Measurements from ENCODE around the gene ACVR2A.

Gene ACVR2A

GRCh38 chr2:147843391-147843863 is 1.4 kb upstream of the ACVR2A start:
- no peaks in the 10 kb centered on the region for H3K27me3 ChIP-seq (ENCODE audit: control insufficient read depth, insufficient read depth, low read length)
- no peaks in the 10 kb centered on the region for H3K9me3 ChIP-seq (replicated peaks; ENCODE audit: low read length)
- peak overlapping the region; percentile 84 for H3K4me2 ChIP-seq (ENCODE audit: low read length)

GRCh38 chr2:147843864-147844696 is 749 bp upstream of the ACVR2A start:
- Histone ChIP-seq H3K4me1 (ENCODE audit: control insufficient read depth, insufficient read depth, low read length) (peaks cover 16% of the 10 kb centered on the region), H3K36me3 (ENCODE audit: insufficient read depth, low read length) (no peaks in the 10 kb centered on the region), H3K4me3 (ENCODE audit: low read length) (peak overlapping the region; percentile 94), H3K4me2 (ENCODE audit: low read length) (peak overlapping the region; percentile 98), H3K27me3 (ENCODE audit: control insufficient read depth, insufficient read depth, low read length) (no peaks in the 10 kb centered on the region), H3K9ac (ENCODE audit: low read depth, low read length) (peak overlapping the region; percentile 98), H3K9me3 (replicated peaks; ENCODE audit: low read length) (no peaks in the 10 kb centered on the region)

More at GRCh38 chr2:147843391-147843863, 1.4 kb upstream of the ACVR2A start:
- H3K9ac ChIP-seq (ENCODE audit: low read depth, low read length) = peak overlapping the region; percentile 98
- peak overlapping the region; percentile 94 for H3K4me3 ChIP-seq (ENCODE audit: low read length)
- peaks cover 16% of the 10 kb centered on the region for H3K4me1 ChIP-seq (ENCODE audit: control insufficient read depth, insufficient read depth, low read length)
- no peaks in the 10 kb centered on the region for H3K36me3 ChIP-seq (ENCODE audit: insufficient read depth, low read length)

GRCh38 chr2:147845411-147845971 is 662 bp downstream of the ACVR2A start:
- Histone ChIP-seq H3K4me3 (ENCODE audit: low read length) (peak overlapping the region; percentile 94), H3K27me3 (ENCODE audit: control insufficient read depth, insufficient read depth, low read length) (no peaks in the 10 kb centered on the region), H3K9me3 (replicated peaks; ENCODE audit: low read length) (no peaks in the 10 kb centered on the region), H3K4me1 (ENCODE audit: control insufficient read depth, insufficient read depth, low read length) (peaks cover 16% of the 10 kb centered on the region), H3K36me3 (ENCODE audit: insufficient read depth, low read length) (no peaks in the 10 kb centered on the region), H3K9ac (ENCODE audit: low read depth, low read length) (peak overlapping the region; percentile 88), H3K4me2 (ENCODE audit: low read length) (peak overlapping the region; percentile 98)

GRCh38 chr2:147846412-147847081 is 1.7 kb downstream of the ACVR2A start:
- Histone ChIP-seq H3K4me1 (ENCODE audit: control insufficient read depth, insufficient read depth, low read length) (peaks cover 16% of the 10 kb centered on the region), H3K4me3 (ENCODE audit: low read length) (peak overlapping the region; percentile 94), H3K27me3 (ENCODE audit: control insufficient read depth, insufficient read depth, low read length) (no peaks in the 10 kb centered on the region), H3K36me3 (ENCODE audit: insufficient read depth, low read length) (no peaks in the 10 kb centered on the region), H3K9ac (ENCODE audit: low read depth, low read length) (peak overlapping the region; percentile 88), H3K4me2 (ENCODE audit: low read length) (peak overlapping the region; percentile 98), H3K9me3 (replicated peaks; ENCODE audit: low read length) (no peaks in the 10 kb centered on the region)

- Histone ChIP-seq H3K4me3 (ENCODE audit: low read length) (no peak overlapping the region), H3K9ac (ENCODE audit: low read depth, low read length) (no peak overlapping the region), H3K27me3 (ENCODE audit: control insufficient read depth, insufficient read depth, low read length) (no peaks in the 10 kb centered on the region), H3K4me1 (ENCODE audit: control insufficient read depth, insufficient read depth, low read length) (peaks cover 16% of the 10 kb centered on the region), H3K4me2 (ENCODE audit: low read length) (no peak overlapping the region), H3K9me3 (replicated peaks; ENCODE audit: low read length) (no peaks in the 10 kb centered on the region), H3K36me3 (ENCODE audit: insufficient read depth, low read length) (no peaks in the 10 kb centered on the region)
Measured at GRCh38 chr2:147847746-147848391, 3.0 kb downstream of the ACVR2A start.

GRCh38 chr2:147850838-147851237 is 6.0 kb downstream of the ACVR2A start:
- H3K27me3 ChIP-seq (ENCODE audit: control insufficient read depth, insufficient read depth, low read length) = no peaks in the 10 kb centered on the region
- no peak overlapping the region for H3K9ac ChIP-seq (ENCODE audit: low read depth, low read length)
- no peaks in the 10 kb centered on the region for H3K36me3 ChIP-seq (ENCODE audit: insufficient read depth, low read length)
- no peaks in the 10 kb centered on the region for H3K9me3 ChIP-seq (replicated peaks; ENCODE audit: low read length)
- H3K4me2 ChIP-seq (ENCODE audit: low read length) = no peak overlapping the region
- no peak overlapping the region for H3K4me3 ChIP-seq (ENCODE audit: low read length)
- H3K4me1 ChIP-seq (ENCODE audit: control insufficient read depth, insufficient read depth, low read length) = peaks cover 10% of the 10 kb centered on the region

GRCh38 chr2:147851244-147851930 is 6.6 kb downstream of the ACVR2A start:
- Histone ChIP-seq H3K9me3 (replicated peaks; ENCODE audit: low read length) (no peaks in the 10 kb centered on the region), H3K36me3 (ENCODE audit: insufficient read depth, low read length) (no peaks in the 10 kb centered on the region), H3K4me3 (ENCODE audit: low read length) (no peak overlapping the region)

GRCh38 chr2:147854557-147855134 is 9.8 kb downstream of the ACVR2A start:
- H3K4me1 ChIP-seq (ENCODE audit: control insufficient read depth, insufficient read depth, low read length) = no peaks in the 10 kb centered on the region

More at GRCh38 chr2:147851244-147851930, 6.6 kb downstream of the ACVR2A start:
- no peak overlapping the region for H3K4me2 ChIP-seq (ENCODE audit: low read length)
- H3K27me3 ChIP-seq (ENCODE audit: control insufficient read depth, insufficient read depth, low read length) = no peaks in the 10 kb centered on the region
- H3K9ac ChIP-seq (ENCODE audit: low read depth, low read length) = no peak overlapping the region
- H3K4me1 ChIP-seq (ENCODE audit: control insufficient read depth, insufficient read depth, low read length) = peaks cover 6% of the 10 kb centered on the region

GRCh38 chr2:147855316-147855715 is 10.5 kb downstream of the ACVR2A start:
- no peaks in the 10 kb centered on the region for H3K36me3 ChIP-seq (ENCODE audit: insufficient read depth, low read length)
- H3K4me1 ChIP-seq (ENCODE audit: control insufficient read depth, insufficient read depth, low read length) = no peaks in the 10 kb centered on the region
- no peaks in the 10 kb centered on the region for H3K9me3 ChIP-seq (replicated peaks; ENCODE audit: low read length)
- no peak overlapping the region for H3K4me3 ChIP-seq (ENCODE audit: low read length)
- no peak overlapping the region for H3K9ac ChIP-seq (ENCODE audit: low read depth, low read length)
- no peak overlapping the region for H3K4me2 ChIP-seq (ENCODE audit: low read length)
- H3K27me3 ChIP-seq (ENCODE audit: control insufficient read depth, insufficient read depth, low read length) = no peaks in the 10 kb centered on the region

More at GRCh38 chr2:147854557-147855134, 9.8 kb downstream of the ACVR2A start:
- Histone ChIP-seq H3K4me2 (ENCODE audit: low read length) (no peak overlapping the region), H3K9ac (ENCODE audit: low read depth, low read length) (no peak overlapping the region), H3K4me3 (ENCODE audit: low read length) (no peak overlapping the region), H3K9me3 (replicated peaks; ENCODE audit: low read length) (no peaks in the 10 kb centered on the region), H3K27me3 (ENCODE audit: control insufficient read depth, insufficient read depth, low read length) (no peaks in the 10 kb centered on the region), H3K36me3 (ENCODE audit: insufficient read depth, low read length) (no peaks in the 10 kb centered on the region)

GRCh38 chr2:147855977-147856376 is 11.1 kb downstream of the ACVR2A start:
- H3K36me3 ChIP-seq (ENCODE audit: insufficient read depth, low read length) = no peaks in the 10 kb centered on the region
- H3K9me3 ChIP-seq (replicated peaks; ENCODE audit: low read length) = no peaks in the 10 kb centered on the region
- no peak overlapping the region for H3K9ac ChIP-seq (ENCODE audit: low read depth, low read length)
- H3K27me3 ChIP-seq (ENCODE audit: control insufficient read depth, insufficient read depth, low read length) = no peaks in the 10 kb centered on the region
- H3K4me2 ChIP-seq (ENCODE audit: low read length) = no peak overlapping the region
- no peak overlapping the region for H3K4me3 ChIP-seq (ENCODE audit: low read length)
- H3K4me1 ChIP-seq (ENCODE audit: control insufficient read depth, insufficient read depth, low read length) = no peaks in the 10 kb centered on the region
